ENCODE results near the gene SHISA9. TPM values are rescaled to one million over a fixed set of nuclear protein-coding genes. Genes with fewer than 3 reads are reported as not detected.

SHISA9 gene
- total and polyA plus RNA-seq, 8 donors = 0.15 to 1.3 (median 0.38) TPM; not detected in 4

DNA sequence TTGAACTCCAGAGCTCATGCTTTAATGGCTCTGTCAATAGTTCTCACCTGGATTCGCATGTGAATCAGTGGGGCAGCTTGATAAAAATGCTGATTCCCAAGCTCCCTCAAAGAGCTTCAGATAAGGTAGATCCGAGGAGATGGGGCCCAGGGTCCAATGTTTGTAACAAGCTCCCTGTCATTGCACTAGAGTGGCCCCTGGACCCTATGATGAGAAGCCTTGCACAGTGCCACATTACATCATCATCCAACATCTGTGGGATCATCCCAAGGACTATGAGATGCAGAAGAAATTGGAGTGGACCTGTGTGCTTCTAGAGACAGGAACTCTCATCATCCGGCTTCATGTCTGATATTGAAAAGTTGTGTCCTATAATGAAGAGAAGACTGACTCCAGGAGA lies 340.8 kb downstream of the SHISA9 start:
- Histone ChIP-seq H3K4me3 (no peak overlapping the region), H3K9me3 (no peaks in the 10 kb centered on the region), H3K4me1 (no peaks in the 10 kb centered on the region), H3K27ac (no peak overlapping the region), H3K27me3 (no peaks in the 10 kb centered on the region), H3K36me3 (no peaks in the 10 kb centered on the region)
- TF ChIP-seq EP300 (IDR thresholded peaks at IDR 0.05) = no peak
- no peak for TF ChIP-seq POLR2AphosphoS5 (IDR thresholded peaks at IDR 0.05)
- TF ChIP-seq POLR2A (IDR thresholded peaks at IDR 0.05) = no peak
- TF ChIP-seq, protein P1, sequence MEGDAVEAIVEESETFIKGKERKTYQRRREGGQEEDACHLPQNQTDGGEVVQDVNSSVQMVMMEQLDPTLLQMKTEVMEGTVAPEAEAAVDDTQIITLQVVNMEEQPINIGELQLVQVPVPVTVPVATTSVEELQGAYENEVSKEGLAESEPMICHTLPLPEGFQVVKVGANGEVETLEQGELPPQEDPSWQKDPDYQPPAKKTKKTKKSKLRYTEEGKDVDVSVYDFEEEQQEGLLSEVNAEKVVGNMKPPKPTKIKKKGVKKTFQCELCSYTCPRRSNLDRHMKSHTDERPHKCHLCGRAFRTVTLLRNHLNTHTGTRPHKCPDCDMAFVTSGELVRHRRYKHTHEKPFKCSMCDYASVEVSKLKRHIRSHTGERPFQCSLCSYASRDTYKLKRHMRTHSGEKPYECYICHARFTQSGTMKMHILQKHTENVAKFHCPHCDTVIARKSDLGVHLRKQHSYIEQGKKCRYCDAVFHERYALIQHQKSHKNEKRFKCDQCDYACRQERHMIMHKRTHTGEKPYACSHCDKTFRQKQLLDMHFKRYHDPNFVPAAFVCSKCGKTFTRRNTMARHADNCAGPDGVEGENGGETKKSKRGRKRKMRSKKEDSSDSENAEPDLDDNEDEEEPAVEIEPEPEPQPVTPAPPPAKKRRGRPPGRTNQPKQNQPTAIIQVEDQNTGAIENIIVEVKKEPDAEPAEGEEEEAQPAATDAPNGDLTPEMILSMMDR (IDR thresholded peaks at IDR 0.05) = no peak
- 66 to 81% (median 74%) methylated on average over 3 of the region's 3 CpGs for WGBS, 5 donors
- intact Hi-C loops (cut with DNase I; ENCODE audit: low total_unique reads) = no loop called here
- DNase-seq = no peak

DNA sequence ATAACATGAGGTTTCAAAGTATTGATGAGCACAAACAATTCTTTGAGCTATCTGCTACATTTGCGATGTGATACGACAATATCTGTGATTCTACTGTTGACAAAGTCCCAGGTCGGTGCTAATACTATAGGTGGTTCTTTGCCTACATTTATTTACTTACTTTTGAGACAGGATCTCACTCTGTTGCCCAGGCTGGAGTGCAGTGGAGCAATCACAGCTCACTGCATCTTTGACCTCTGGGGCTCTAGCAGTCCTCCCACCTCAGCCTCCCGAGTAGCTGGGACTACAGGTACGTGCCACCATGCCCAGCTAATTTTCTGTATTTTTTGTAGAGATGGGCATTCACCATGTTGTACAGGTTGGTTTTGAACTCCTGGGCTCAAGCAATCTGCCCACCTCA lies 343.4 kb downstream of the SHISA9 start:
- H3K27ac ChIP-seq = no peak overlapping the region
- H3K36me3 ChIP-seq = no peaks in the 10 kb centered on the region
- DNase-seq = no peak
- TF ChIP-seq POLR2A (IDR thresholded peaks at IDR 0.05) = no peak
- no peak for TF ChIP-seq POLR2AphosphoS5 (IDR thresholded peaks at IDR 0.05)
- no peak overlapping the region for H3K4me3 ChIP-seq
- intact Hi-C loops (cut with DNase I; ENCODE audit: low total_unique reads) = no loop called here
- H3K9me3 ChIP-seq = no peaks in the 10 kb centered on the region
- no peaks in the 10 kb centered on the region for H3K27me3 ChIP-seq
- H3K4me1 ChIP-seq = no peaks in the 10 kb centered on the region
- 78 to 86% (median 79%) methylated on average over 5 of the region's 5 CpGs for WGBS, 5 donors

DNA sequence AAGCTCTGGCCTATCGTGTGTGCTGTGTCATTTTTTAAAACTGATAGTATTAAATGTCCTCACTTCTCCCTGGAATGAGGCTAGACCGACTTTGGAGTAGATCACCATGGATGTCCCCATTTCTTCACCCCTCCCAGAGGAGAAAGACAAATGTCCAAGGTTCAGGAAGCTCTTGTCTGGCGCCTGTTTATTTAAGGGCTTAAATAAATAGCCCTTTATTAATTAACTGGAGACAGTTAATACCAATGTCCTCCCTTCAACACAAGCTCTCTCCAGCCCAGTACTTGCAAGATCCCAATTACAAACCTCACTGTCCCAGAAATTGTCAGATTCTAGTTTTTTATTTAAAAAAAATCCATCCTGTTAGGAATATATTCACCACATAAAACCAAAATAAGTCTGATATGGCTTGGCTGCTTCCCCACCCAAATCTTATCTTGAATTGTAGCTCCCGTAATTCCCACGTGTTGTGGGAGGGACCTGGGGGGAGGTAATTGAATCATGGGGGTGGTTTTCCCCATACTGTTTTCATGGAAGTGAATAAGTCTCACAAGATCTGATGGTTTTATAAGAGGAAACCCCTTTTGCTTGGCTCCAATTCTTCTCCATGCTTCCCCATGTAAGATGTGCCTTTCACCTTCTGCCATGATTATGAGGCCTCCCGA lies 344.4 kb downstream of the SHISA9 start:
- Histone ChIP-seq H3K36me3 (no peaks in the 10 kb centered on the region), H3K4me1 (no peaks in the 10 kb centered on the region), H3K27ac (no peak overlapping the region), H3K4me3 (no peak overlapping the region), H3K9me3 (no peaks in the 10 kb centered on the region), H3K27me3 (no peaks in the 10 kb centered on the region)
- 47 to 61% (median 55%) methylated on average over 6 of the region's 6 CpGs for WGBS, 5 donors
- intact Hi-C loops (cut with DNase I; ENCODE audit: low total_unique reads) = no loop called here
- no peak for TF ChIP-seq POLR2AphosphoS5 (IDR thresholded peaks at IDR 0.05)
- DNase-seq = no peak

DNA sequence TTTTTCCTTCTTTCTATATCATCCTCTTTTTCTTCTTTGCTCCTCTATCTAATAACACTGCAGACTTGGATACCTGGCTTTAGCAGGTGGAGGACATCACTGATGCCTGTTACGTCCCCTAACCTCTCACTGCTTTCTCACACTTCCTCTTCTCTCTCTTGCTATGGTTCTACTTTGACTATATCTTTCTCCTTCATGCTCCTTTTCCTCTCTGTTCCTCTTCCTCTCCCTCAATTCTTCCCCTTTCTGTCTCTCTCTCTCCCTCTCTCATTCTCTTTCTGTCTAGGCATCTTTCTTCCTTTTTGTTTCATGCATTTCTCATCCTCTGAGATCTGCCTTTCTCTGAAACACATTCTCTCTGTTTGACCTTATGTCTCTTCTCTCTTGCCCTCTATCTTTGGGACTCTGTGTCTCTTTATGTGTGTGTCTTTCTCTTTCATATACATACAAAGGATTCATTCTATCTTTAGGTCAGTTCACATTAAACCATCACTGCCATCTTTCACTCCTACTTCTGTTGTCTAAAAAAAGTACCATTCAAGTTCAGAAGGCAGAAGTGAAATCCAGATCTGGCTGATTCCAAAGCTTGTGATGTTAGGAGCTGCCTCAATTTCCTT lies 353.7 kb downstream of the SHISA9 start:
- H3K9me3 ChIP-seq = peaks cover 0 to 10% (median 7%) of the 10 kb centered on the region in 4 donors
- H3K4me1 ChIP-seq = no peaks in the 10 kb centered on the region
- no peak overlapping the region for H3K27ac ChIP-seq
- no peaks in the 10 kb centered on the region for H3K36me3 ChIP-seq
- intact Hi-C loops (cut with DNase I; ENCODE audit: low total_unique reads) = no loop called here
- WGBS, 5 donors = 56 to 81% (median 73%) methylated on average over 1 of the region's 1 CpG
- no peak overlapping the region for H3K4me3 ChIP-seq
- TF ChIP-seq EP300 (IDR thresholded peaks at IDR 0.05) (no peak), POLR2AphosphoS5 (IDR thresholded peaks at IDR 0.05) (no peak), POLR2A (IDR thresholded peaks at IDR 0.05) (no peak)
- TF ChIP-seq, protein P1 (IDR thresholded peaks at IDR 0.05) = no peak
- DNase-seq = no peak
- H3K27me3 ChIP-seq = no peaks in the 10 kb centered on the region

DNA sequence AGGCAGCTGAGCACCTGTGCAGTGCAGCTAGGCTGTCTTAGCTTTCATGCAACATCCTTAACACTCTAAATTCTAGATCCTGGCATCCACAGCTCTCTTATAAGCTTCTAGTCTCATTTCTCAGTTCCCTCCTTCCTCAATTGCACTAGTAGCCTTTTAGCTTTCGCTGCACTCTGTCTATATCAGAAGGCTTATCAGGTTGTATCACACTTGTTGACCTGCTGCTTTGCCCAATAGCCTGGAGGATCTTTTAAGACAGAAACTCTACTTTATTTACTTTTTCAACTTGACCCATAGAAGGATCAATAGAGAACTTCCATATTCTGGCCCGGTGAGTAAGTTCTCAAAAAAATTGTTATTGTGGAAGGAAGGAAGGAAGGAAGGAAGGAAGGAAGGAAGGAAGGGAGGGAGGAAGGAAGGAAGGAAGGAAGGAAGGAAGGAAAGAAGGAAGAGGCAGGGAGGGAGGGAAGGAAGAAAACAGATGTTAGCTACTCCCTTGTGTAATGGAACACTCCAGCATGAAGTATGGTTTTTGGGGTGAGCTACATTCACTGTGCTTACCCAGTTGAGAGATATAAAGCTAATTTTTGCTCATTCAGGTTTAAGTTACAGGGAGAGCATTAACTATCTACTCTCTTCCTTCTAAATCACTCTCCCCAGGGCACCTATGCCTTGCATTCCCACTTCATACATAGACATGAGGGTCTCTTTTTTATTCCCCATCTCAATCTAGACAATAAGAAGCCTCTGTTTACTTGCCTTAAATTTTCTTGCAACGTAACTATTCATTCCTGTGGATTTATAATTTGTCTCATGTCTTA lies 361.1 kb downstream of the SHISA9 start:
- Histone ChIP-seq H3K36me3 (no peaks in the 10 kb centered on the region), H3K27ac (no peak overlapping the region), H3K4me3 (no peak overlapping the region), H3K4me1 (no peaks in the 10 kb centered on the region), H3K27me3 (no peaks in the 10 kb centered on the region), H3K9me3 (peaks cover 0 to 10% (median 9%) of the 10 kb centered on the region in 4 donors)
- intact Hi-C loops (cut with DNase I; ENCODE audit: low total_unique reads) = no loop called here
- DNase-seq = no peak
- no peak for TF ChIP-seq POLR2AphosphoS5 (IDR thresholded peaks at IDR 0.05)
- TF ChIP-seq, protein P1 (IDR thresholded peaks at IDR 0.05) = no peak
- TF ChIP-seq EP300 (IDR thresholded peaks at IDR 0.05) = no peak
- TF ChIP-seq POLR2A (IDR thresholded peaks at IDR 0.05) = no peak
- WGBS, 5 donors = 54 to 66% (median 55%) methylated on average over 3 of the region's 3 CpGs

Measured in stomach (tissue), 9 donors.